Neutrophil (primary cell): ENCODE measurements around the gene VPS18.

Source experiments
- H3K27ac ChIP-seq: fragments of 200-600 bp; sonication (generic); 2 replicates; pipeline ENCODE4 v1.5.1; 2016; ENCODE audit warnings: mild to moderate bottlenecking, moderate library complexity
- H3K27me3 ChIP-seq: fragments of 200-600 bp; sonication (generic); 2 replicates; pipeline ENCODE4 v1.6.0; 2016; ENCODE audit warnings: mild to moderate bottlenecking
- H3K36me3 ChIP-seq: fragments of 200-600 bp; sonication (generic); 2 replicates; pipeline ENCODE4 v1.5.1; 2017
- H3K4me1 ChIP-seq, 2 experiments: fragments of 200-600 bp in 1 of 2; sonication (generic) in 1 of 2; 1 replicate in 1 of 2; 2 replicates in 1 of 2; pipeline versions ENCODE4 v1.5.1 to v1.6.1; 2013 to 2016; ENCODE audit warnings: low read depth in 1 of 2, low read length in 1 of 2, mild to moderate bottlenecking in 1 of 2, moderate library complexity in 1 of 2; ENCODE audit not compliant: control insufficient read depth in 1 of 2, insufficient read depth in 1 of 2
- H3K4me3 ChIP-seq, 2 experiments: fragments of 200-600 bp in 1 of 2; sonication (generic) in 1 of 2; 1 replicate in 1 of 2; 2 replicates in 1 of 2; pipeline ENCODE4 v1.5.1; 2013 to 2016; ENCODE audit warnings: low read depth in 1 of 2, low read length in 1 of 2, mild to moderate bottlenecking in 1 of 2, moderate library complexity in 1 of 2
- H3K9me3 ChIP-seq: fragments of 200-600 bp; sonication (generic); 2 replicates; pipeline ENCODE4 v1.5.1; 2016
- CTCF ChIP-seq: fragments of 200-600 bp; sonication (generic); IDR thresholded peaks from 2 replicates; pipeline ENCODE4 v1.5.1; 2016; ENCODE audit warnings: antibody characterized with exemption

VPS18 gene

GRCh38 chr15:40877694-40878093 is 16.6 kb upstream of the VPS18 start:
- H3K4me3 ChIP-seq, result no peak overlapping the region
- H3K27me3 ChIP-seq, result peaks cover 29% of the 10 kb centered on the region
- no peak overlapping the region for H3K27ac ChIP-seq
- no peak for TF ChIP-seq CTCF
- H3K4me1 ChIP-seq, result peaks cover 13 to 14% of the 10 kb centered on the region in 2 experiments
- no peaks in the 10 kb centered on the region for H3K9me3 ChIP-seq
- H3K36me3 ChIP-seq, result no peaks in the 10 kb centered on the region

- Histone ChIP-seq H3K9me3 (no peaks in the 10 kb centered on the region), H3K4me1 (peaks cover 6 to 7% of the 10 kb centered on the region in 2 experiments), H3K36me3 (no peaks in the 10 kb centered on the region), H3K4me3 (no peak overlapping the region), H3K27me3 (peaks cover 18% of the 10 kb centered on the region), H3K27ac (no peak overlapping the region)
- TF ChIP-seq CTCF, result no peak
Observed at GRCh38 chr15:40878785-40879184, 15.5 kb upstream of the VPS18 start.

DNA sequence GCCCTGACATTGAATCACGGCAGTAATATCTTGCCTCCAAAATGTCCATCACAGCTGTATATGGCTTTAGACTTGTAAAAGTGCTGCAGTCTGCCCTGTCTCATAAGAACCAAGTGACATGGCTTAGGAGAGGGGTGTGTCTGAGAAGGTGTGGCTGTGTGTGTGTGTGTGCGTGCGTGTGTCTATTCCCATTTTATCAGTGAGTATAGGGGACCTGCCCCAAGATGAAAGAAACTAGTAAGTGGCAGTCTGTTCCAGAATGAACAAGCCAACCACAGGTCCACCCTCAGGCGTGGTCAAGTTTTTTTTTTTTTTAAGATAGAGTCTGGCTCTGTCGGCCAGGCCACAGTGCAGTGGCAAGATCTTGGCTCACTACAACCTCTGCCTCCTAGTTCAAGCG is 14.6 kb upstream of the VPS18 start:
- Histone ChIP-seq H3K4me1 (no peaks in the 10 kb centered on the region), H3K9me3 (no peaks in the 10 kb centered on the region), H3K36me3 (no peaks in the 10 kb centered on the region), H3K27ac (no peak overlapping the region), H3K27me3 (peaks cover 10% of the 10 kb centered on the region), H3K4me3 (no peak overlapping the region)
- TF ChIP-seq CTCF, result no peak

DNA sequence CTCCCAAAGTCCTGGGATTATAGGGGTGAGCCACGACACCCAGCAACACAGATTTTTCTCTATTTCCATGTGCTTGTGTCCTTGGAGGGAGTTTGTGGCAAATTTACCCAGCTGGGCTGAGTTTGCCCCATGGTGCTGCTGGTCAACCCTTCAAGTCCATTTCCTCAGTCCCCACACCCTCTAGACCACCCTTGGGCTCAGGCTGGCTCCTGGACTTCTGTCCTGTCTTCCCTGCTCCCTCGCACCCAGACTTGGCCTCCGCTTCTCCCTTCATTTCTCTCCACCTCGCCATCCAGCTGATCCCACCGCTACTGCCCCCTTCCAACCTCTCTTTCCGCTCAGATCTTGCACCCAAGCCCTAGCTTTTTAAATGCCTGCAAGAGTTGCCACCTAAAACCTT is 12.9 kb upstream of the VPS18 start:
- no peak overlapping the region for H3K27ac ChIP-seq
- H3K27me3 ChIP-seq, result no peaks in the 10 kb centered on the region
- no peak overlapping the region for H3K4me3 ChIP-seq
- H3K36me3 ChIP-seq, result no peaks in the 10 kb centered on the region
- H3K9me3 ChIP-seq, result no peaks in the 10 kb centered on the region
- no peaks in the 10 kb centered on the region for H3K4me1 ChIP-seq
- TF ChIP-seq CTCF, result no peak

GRCh38 chr15:40886586-40886985 is 7.7 kb upstream of the VPS18 start:
- Histone ChIP-seq H3K27ac (no peak overlapping the region), H3K4me3 (no peak overlapping the region), H3K36me3 (no peaks in the 10 kb centered on the region), H3K9me3 (no peaks in the 10 kb centered on the region), H3K4me1 (peaks cover 2 to 4% of the 10 kb centered on the region in 2 experiments), H3K27me3 (no peaks in the 10 kb centered on the region)
- no peak for TF ChIP-seq CTCF

- TF ChIP-seq CTCF, result no peak
Observed at GRCh38 chr15:40889112-40889511, 5.1 kb upstream of the VPS18 start.

More at GRCh38 chr15:40889112-40889511, 5.1 kb upstream of the VPS18 start:
- no peaks in the 10 kb centered on the region for H3K27me3 ChIP-seq
- H3K4me3 ChIP-seq, result no peak overlapping the region
- no peaks in the 10 kb centered on the region for H3K36me3 ChIP-seq
- no peaks in the 10 kb centered on the region for H3K9me3 ChIP-seq
- H3K27ac ChIP-seq, result no peak overlapping the region
- peaks cover 26 to 29% of the 10 kb centered on the region in 2 experiments for H3K4me1 ChIP-seq
